Measurements from ENCODE around the gene KLHL17. TPM values are rescaled to one million over a fixed set of nuclear protein-coding genes. Genes with fewer than 3 reads are reported as not detected.
"Not testable (repeated sequence)": the region's sequence is repeated elsewhere in the genome, so short reads cannot be mapped to it uniquely, and the experiment has no call there.

The KLHL17 gene
- total RNA-seq, 1 donor from 2014 or later: 41.5 TPM

DNA sequence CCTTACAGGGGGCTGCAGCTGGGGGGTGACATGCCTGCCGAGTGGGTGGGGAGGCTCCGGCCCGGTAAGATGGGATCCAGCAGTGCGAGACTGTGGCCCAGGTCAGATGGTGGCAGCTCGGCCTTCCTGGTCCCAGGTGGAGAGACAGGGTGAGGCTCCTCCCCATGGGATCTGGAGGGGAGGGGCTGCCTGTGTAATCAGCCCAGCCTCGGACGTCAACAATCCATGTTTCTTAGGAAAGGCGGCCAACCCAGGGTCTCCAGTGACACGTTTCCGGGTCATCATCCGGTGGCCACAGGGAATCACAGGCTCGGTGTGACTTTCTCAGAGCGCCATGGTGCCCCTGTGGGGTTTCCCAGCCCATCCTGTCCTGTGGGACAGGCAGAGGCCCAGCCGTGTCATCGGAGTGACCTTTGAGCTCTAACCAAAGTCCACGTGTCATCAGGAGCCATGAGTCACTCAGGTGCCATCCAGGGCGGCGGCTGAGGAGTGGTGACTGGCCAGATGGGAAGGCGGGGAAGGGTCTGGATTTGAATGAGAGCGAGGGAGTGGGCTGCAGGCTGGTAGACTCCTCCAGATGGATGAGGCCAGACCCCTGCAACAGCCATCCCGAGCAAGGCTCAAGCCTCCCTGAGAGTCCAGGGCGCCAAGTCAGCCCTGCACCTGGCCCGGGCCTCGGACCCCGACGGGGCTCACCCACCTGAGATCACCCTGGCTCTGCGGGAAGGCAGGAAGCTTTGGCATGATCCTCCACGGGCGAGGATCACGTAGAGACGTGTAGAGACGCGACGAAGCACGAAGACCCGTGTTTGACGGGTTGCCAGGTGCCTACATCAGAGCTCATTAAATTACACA, 46.1 kb downstream of the KLHL17 start:
- Mint-ChIP-seq H3K4me1 (peaks cover 12% of the 10 kb centered on the region), H3K4me3 (peak overlapping the region; percentile 23), H3K27ac (ENCODE audit: unreplicated experiment) (no peak overlapping the region), H3K36me3 (ENCODE audit: low read depth) (no peaks in the 10 kb centered on the region), H3K9me3 (no peaks in the 10 kb centered on the region), H3K27me3 (ENCODE audit: low read depth) (peaks cover 10% of the 10 kb centered on the region)
- TF ChIP-seq, protein P1, sequence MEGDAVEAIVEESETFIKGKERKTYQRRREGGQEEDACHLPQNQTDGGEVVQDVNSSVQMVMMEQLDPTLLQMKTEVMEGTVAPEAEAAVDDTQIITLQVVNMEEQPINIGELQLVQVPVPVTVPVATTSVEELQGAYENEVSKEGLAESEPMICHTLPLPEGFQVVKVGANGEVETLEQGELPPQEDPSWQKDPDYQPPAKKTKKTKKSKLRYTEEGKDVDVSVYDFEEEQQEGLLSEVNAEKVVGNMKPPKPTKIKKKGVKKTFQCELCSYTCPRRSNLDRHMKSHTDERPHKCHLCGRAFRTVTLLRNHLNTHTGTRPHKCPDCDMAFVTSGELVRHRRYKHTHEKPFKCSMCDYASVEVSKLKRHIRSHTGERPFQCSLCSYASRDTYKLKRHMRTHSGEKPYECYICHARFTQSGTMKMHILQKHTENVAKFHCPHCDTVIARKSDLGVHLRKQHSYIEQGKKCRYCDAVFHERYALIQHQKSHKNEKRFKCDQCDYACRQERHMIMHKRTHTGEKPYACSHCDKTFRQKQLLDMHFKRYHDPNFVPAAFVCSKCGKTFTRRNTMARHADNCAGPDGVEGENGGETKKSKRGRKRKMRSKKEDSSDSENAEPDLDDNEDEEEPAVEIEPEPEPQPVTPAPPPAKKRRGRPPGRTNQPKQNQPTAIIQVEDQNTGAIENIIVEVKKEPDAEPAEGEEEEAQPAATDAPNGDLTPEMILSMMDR (conservative IDR thresholded peaks at IDR 0.05): no peak
- DNase-seq (ENCODE audit: low read depth, low spot score): no peak

DNA sequence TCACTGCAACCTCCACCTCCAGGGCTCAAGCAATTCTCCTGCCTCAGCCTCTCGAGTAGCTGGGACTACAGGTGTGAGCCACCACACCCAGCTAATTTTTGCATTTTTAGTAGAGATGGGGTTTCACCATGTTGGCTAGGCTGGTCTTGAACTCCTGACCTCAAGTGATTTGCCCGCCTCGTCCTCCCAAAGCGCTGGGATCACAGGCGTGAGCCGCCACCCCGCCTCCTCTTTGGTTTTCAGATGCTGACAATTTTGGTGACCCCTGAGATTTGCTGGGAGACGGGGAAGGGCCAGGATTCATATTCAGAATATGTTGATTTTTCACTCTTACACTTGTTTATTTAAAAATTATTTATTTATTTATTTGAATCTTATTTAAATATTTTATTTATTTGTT, 49.7 kb downstream of the KLHL17 start:
- not testable (repeated sequence) for H3K27ac Mint-ChIP-seq (ENCODE audit: unreplicated experiment); H3K9me3 Mint-ChIP-seq; DNase-seq (ENCODE audit: low read depth, low spot score); H3K27me3 Mint-ChIP-seq (ENCODE audit: low read depth); H3K4me3 Mint-ChIP-seq; H3K36me3 Mint-ChIP-seq (ENCODE audit: low read depth)
- H3K4me1 Mint-ChIP-seq: peaks cover 25% of the 10 kb centered on the region

DNA sequence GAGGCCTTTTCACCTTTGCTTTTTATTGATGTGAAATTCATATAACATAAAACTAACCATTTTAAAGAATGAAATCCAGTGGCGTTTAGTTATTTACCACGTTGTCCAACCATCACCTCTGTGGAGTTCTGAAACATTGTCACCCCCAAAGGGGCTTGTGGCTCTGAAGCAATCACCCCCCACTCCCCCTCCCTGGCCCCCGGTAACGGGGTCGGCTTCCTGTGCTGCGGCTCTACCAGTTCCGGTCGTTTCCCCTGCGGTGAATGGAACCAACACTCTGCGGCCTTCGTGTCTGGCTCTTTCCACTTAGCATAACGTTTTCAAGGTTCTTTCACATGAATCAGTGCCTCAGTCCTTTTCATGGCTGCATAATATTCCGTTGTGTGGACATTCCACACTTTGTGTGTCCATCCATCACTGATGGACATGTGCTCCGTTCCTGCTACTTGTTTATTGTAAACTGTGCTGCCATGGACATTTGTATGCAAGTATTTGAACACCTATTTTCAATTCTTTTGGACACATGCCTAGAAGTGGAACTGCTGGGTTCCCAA, 51.1 kb downstream of the KLHL17 start:
- DNase-seq (ENCODE audit: low read depth, low spot score): no peak
- Mint-ChIP-seq H3K9me3 (no peaks in the 10 kb centered on the region), H3K4me3 (peak overlapping the region; percentile 27), H3K27me3 (ENCODE audit: low read depth) (peaks cover 4% of the 10 kb centered on the region), H3K4me1 (peaks cover 20% of the 10 kb centered on the region), H3K27ac (ENCODE audit: unreplicated experiment) (no peak overlapping the region), H3K36me3 (ENCODE audit: low read depth) (peaks cover 2% of the 10 kb centered on the region)
- TF ChIP-seq, protein P1 (conservative IDR thresholded peaks at IDR 0.05): no peak

DNA sequence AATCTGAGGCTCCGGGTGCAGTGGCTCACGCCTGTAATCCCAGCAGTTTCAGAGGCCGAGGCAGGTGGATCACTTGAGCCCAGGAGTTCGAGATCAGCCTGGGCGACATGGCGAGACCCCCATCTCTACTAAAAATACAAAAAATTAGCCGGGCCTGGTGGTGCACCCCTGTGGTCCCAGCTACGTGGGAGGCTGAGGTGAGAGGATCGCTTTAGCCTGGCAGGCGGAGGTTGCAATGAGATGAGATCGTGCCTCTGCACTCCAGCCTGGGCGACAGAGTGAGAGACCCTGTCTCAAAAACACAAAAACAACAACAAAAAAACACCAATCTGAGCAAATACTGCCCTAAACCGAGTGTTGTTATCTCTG, 52.3 kb downstream of the KLHL17 start:
- not testable (repeated sequence) for DNase-seq (ENCODE audit: low read depth, low spot score); H3K36me3 Mint-ChIP-seq (ENCODE audit: low read depth)
- H3K27ac Mint-ChIP-seq (ENCODE audit: unreplicated experiment): peak overlapping the region; percentile 52

DNA sequence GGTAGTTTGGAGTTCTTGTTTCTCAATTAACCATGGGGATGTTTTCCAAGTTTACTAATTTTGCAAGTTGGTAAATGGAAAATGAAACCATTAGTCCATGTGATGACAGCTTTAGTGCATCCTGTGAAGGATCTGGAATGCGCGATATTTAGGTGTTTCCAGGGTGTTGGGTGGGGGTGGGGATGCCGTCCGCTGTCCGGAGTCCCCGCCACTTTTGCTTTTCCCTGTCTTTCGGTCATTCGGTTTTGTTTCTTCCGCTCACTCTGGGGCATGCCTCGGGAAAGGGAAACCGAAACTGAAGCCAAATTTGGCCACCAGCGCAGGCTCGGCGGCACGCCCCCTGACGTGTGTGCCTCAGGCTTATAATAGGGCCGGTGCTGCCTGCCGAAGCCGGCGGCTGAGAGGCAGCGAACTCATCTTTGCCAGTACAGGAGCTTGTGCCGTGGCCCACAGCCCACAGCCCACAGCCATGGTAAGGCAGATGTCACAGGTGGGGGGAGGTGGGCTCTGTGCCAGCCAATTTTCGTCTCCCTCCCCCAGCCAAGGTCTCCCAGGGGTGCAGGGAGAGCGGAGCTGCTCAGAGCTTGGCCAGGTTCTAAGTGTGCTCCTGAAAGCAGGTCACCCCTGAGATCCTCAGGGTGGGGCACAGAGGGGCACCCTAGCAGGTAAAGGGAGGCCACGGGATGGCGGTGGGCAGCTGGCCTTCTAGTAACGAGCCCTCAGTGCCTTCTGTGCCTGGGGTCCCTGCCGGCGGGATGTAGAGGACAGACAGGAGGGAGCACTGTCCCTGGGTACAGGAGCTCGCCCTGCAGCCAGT, 52.9 kb downstream of the KLHL17 start, which contains the start of gene ISG15:
ISG15 (plus strand) TSS at position 393 of the 817 bp plus-strand sequence; CDS start at position 470, 77 bp downstream.
- H3K4me3 Mint-ChIP-seq: peak within 1 kb of the TSS; percentile 91
- peak within 1 kb of the TSS; percentile 81 for H3K27ac Mint-ChIP-seq (ENCODE audit: unreplicated experiment)
- H3K27me3 Mint-ChIP-seq (ENCODE audit: low read depth): peaks cover 4% of the 10 kb centered on the region
- no peaks in the 10 kb centered on the region for H3K9me3 Mint-ChIP-seq
- TF ChIP-seq, protein P1 (conservative IDR thresholded peaks at IDR 0.05): peak; percentile 14
- H3K4me1 Mint-ChIP-seq: peaks cover 28% of the 10 kb centered on the region
- peak; percentile 62 for DNase-seq (ENCODE audit: low read depth, low spot score)
- peaks cover 2% of the 10 kb centered on the region for H3K36me3 Mint-ChIP-seq (ENCODE audit: low read depth)

More for the DNA sequence above, 52.3 kb downstream of the KLHL17 start:
- H3K4me1 Mint-ChIP-seq: peaks cover 28% of the 10 kb centered on the region
- peak overlapping the region; percentile 91 for H3K4me3 Mint-ChIP-seq
- not testable (repeated sequence) for H3K27me3 Mint-ChIP-seq (ENCODE audit: low read depth); H3K9me3 Mint-ChIP-seq

DNA sequence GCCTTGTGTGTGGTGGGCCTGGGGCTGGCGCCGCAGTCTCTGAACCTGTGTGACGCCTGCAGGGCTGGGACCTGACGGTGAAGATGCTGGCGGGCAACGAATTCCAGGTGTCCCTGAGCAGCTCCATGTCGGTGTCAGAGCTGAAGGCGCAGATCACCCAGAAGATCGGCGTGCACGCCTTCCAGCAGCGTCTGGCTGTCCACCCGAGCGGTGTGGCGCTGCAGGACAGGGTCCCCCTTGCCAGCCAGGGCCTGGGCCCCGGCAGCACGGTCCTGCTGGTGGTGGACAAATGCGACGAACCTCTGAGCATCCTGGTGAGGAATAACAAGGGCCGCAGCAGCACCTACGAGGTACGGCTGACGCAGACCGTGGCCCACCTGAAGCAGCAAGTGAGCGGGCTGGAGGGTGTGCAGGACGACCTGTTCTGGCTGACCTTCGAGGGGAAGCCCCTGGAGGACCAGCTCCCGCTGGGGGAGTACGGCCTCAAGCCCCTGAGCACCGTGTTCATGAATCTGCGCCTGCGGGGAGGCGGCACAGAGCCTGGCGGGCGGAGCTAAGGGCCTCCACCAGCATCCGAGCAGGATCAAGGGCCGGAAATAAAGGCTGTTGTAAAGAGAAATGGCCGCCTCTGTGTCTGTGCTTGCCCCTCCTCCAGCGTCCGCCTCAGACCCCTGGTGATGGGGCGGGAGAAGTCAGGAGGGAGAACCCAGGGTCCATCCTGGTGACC, 53.7 kb downstream of the KLHL17 start:
- Mint-ChIP-seq H3K36me3 (ENCODE audit: low read depth) (peaks cover 2% of the 10 kb centered on the region), H3K9me3 (no peaks in the 10 kb centered on the region), H3K27me3 (ENCODE audit: low read depth) (peaks cover 4% of the 10 kb centered on the region), H3K4me3 (peak overlapping the region; percentile 91), H3K27ac (ENCODE audit: unreplicated experiment) (peak overlapping the region; percentile 81), H3K4me1 (peaks cover 28% of the 10 kb centered on the region)
- TF ChIP-seq, protein P1 (conservative IDR thresholded peaks at IDR 0.05): no peak
- DNase-seq (ENCODE audit: low read depth, low spot score): no peak
